Measurements from ENCODE around the gene OPCML. TPM values are rescaled to one million over a fixed set of nuclear protein-coding genes. Genes with fewer than 3 reads are reported as not detected.

Gene OPCML
- total RNA-seq, 2 experiments from 2014 or later, result not detected

GRCh38 chr11:132683602-132684001, 848.7 kb downstream of the OPCML start:
- CTCF ChIA-PET, result no interaction called here
- POLR2A ChIA-PET, result no interaction called here
- Mint-ChIP-seq H3K27ac (no peak overlapping the region), H3K36me3 (ENCODE audit: low read depth) (no peaks in the 10 kb centered on the region), H3K4me1 (peaks cover 8% of the 10 kb centered on the region), H3K27me3 (no peaks in the 10 kb centered on the region), H3K9me3 (peaks cover 3% of the 10 kb centered on the region), H3K4me3 (no peak overlapping the region)
- no peak for DNase-seq

GRCh38 chr11:132681971-132682370, 850.3 kb downstream of the OPCML start:
- POLR2A ChIA-PET, result no interaction called here
- CTCF ChIA-PET, result no interaction called here
- Mint-ChIP-seq H3K9me3 (peaks cover 3% of the 10 kb centered on the region), H3K27me3 (no peaks in the 10 kb centered on the region), H3K4me3 (no peak overlapping the region), H3K4me1 (peaks cover 8% of the 10 kb centered on the region), H3K27ac (no peak overlapping the region), H3K36me3 (ENCODE audit: low read depth) (no peaks in the 10 kb centered on the region)
- no peak for DNase-seq

- peaks cover 3% of the 10 kb centered on the region for H3K9me3 Mint-ChIP-seq
- peaks cover 5% of the 10 kb centered on the region for H3K4me1 Mint-ChIP-seq
- H3K27me3 Mint-ChIP-seq, result no peaks in the 10 kb centered on the region
- H3K4me3 Mint-ChIP-seq, result no peak overlapping the region
- no peak for DNase-seq
- ChIA-PET POLR2A (no interaction called here), CTCF (no interaction called here)
- H3K27ac Mint-ChIP-seq, result no peak overlapping the region
- H3K36me3 Mint-ChIP-seq (ENCODE audit: low read depth), result no peaks in the 10 kb centered on the region
Measured at GRCh38 chr11:132680584-132680983, 851.7 kb downstream of the OPCML start.

- no peak overlapping the region for H3K4me3 Mint-ChIP-seq
- no peaks in the 10 kb centered on the region for H3K27me3 Mint-ChIP-seq
- H3K27ac Mint-ChIP-seq, result no peak overlapping the region
- no peak for DNase-seq
- ChIA-PET CTCF (no interaction called here), POLR2A (no interaction called here)
- H3K4me1 Mint-ChIP-seq, result no peaks in the 10 kb centered on the region
- H3K36me3 Mint-ChIP-seq (ENCODE audit: low read depth), result no peaks in the 10 kb centered on the region
- peaks cover 2% of the 10 kb centered on the region for H3K9me3 Mint-ChIP-seq
Measured at GRCh38 chr11:132674151-132674550, 858.1 kb downstream of the OPCML start.

GRCh38 chr11:132671851-132672370, 860.4 kb downstream of the OPCML start:
- DNase-seq, result no peak
- peaks cover 2% of the 10 kb centered on the region for H3K9me3 Mint-ChIP-seq
- POLR2A ChIA-PET, result no interaction called here
- no peak overlapping the region for H3K27ac Mint-ChIP-seq
- CTCF ChIA-PET, result no interaction called here
- no peak overlapping the region for H3K4me3 Mint-ChIP-seq
- H3K36me3 Mint-ChIP-seq (ENCODE audit: low read depth), result no peaks in the 10 kb centered on the region
- H3K27me3 Mint-ChIP-seq, result no peaks in the 10 kb centered on the region
- no peaks in the 10 kb centered on the region for H3K4me1 Mint-ChIP-seq

GRCh38 chr11:132670921-132671675, 861.2 kb downstream of the OPCML start:
- ChIA-PET POLR2A (no interaction called here), CTCF (no interaction called here)
- no peak overlapping the region for H3K27ac Mint-ChIP-seq
- peaks cover 2% of the 10 kb centered on the region for H3K9me3 Mint-ChIP-seq
- H3K4me1 Mint-ChIP-seq, result no peaks in the 10 kb centered on the region
- no peaks in the 10 kb centered on the region for H3K27me3 Mint-ChIP-seq
- no peaks in the 10 kb centered on the region for H3K36me3 Mint-ChIP-seq (ENCODE audit: low read depth)
- DNase-seq, result no peak
- no peak overlapping the region for H3K4me3 Mint-ChIP-seq

GRCh38 chr11:132669949-132670348, 862.4 kb downstream of the OPCML start:
- no peak overlapping the region for H3K27ac Mint-ChIP-seq
- DNase-seq, result no peak
- peaks cover 4% of the 10 kb centered on the region for H3K9me3 Mint-ChIP-seq
- H3K36me3 Mint-ChIP-seq (ENCODE audit: low read depth), result no peaks in the 10 kb centered on the region
- ChIA-PET CTCF (no interaction called here), POLR2A (no interaction called here)
- no peaks in the 10 kb centered on the region for H3K27me3 Mint-ChIP-seq
- H3K4me3 Mint-ChIP-seq, result no peak overlapping the region
- no peaks in the 10 kb centered on the region for H3K4me1 Mint-ChIP-seq

GRCh38 chr11:132665205-132665604, 867.1 kb downstream of the OPCML start:
- ChIA-PET CTCF (no interaction called here), POLR2A (no interaction called here)
- H3K4me1 Mint-ChIP-seq, result no peaks in the 10 kb centered on the region
- no peak for DNase-seq
- H3K36me3 Mint-ChIP-seq (ENCODE audit: low read depth), result no peaks in the 10 kb centered on the region
- peaks cover 6% of the 10 kb centered on the region for H3K9me3 Mint-ChIP-seq
- no peaks in the 10 kb centered on the region for H3K27me3 Mint-ChIP-seq
- H3K4me3 Mint-ChIP-seq, result no peak overlapping the region
- H3K27ac Mint-ChIP-seq, result no peak overlapping the region

- H3K4me1 Mint-ChIP-seq, result no peaks in the 10 kb centered on the region
- H3K36me3 Mint-ChIP-seq (ENCODE audit: low read depth), result no peaks in the 10 kb centered on the region
- CTCF ChIA-PET, result no interaction called here
- no peaks in the 10 kb centered on the region for H3K9me3 Mint-ChIP-seq
- no peak for DNase-seq
- H3K27ac Mint-ChIP-seq, result no peak overlapping the region
- POLR2A ChIA-PET, result no interaction called here
- H3K27me3 Mint-ChIP-seq, result no peaks in the 10 kb centered on the region
- H3K4me3 Mint-ChIP-seq, result no peak overlapping the region
Measured at GRCh38 chr11:132658696-132659095, 873.6 kb downstream of the OPCML start.

GRCh38 chr11:132658004-132658403, 874.3 kb downstream of the OPCML start:
- H3K27me3 Mint-ChIP-seq, result no peaks in the 10 kb centered on the region

GRCh38 chr11:132655187-132655855, 877.0 kb downstream of the OPCML start:
- CTCF ChIA-PET, result interaction anchor here (0.7 kb wide), 1 partner anchor 9 kb away, joined by 4 read pairs; no protein-coding TSS in a partner anchor
- no peaks in the 10 kb centered on the region for H3K36me3 Mint-ChIP-seq (ENCODE audit: low read depth)
- H3K4me3 Mint-ChIP-seq, result no peak overlapping the region
- no peak for DNase-seq
- H3K27ac Mint-ChIP-seq, result no peak overlapping the region
- no peaks in the 10 kb centered on the region for H3K9me3 Mint-ChIP-seq
- POLR2A ChIA-PET, result no interaction called here
- H3K27me3 Mint-ChIP-seq, result no peaks in the 10 kb centered on the region
- no peaks in the 10 kb centered on the region for H3K4me1 Mint-ChIP-seq

More at GRCh38 chr11:132658004-132658403, 874.3 kb downstream of the OPCML start:
- CTCF ChIA-PET, result no interaction called here
- Mint-ChIP-seq H3K4me1 (no peaks in the 10 kb centered on the region), H3K9me3 (no peaks in the 10 kb centered on the region), H3K27ac (no peak overlapping the region), H3K4me3 (no peak overlapping the region), H3K36me3 (ENCODE audit: low read depth) (no peaks in the 10 kb centered on the region)
- POLR2A ChIA-PET, result no interaction called here
- DNase-seq, result no peak

GRCh38 chr11:132653237-132653636, 879.1 kb downstream of the OPCML start:
- Mint-ChIP-seq H3K4me1 (no peaks in the 10 kb centered on the region), H3K27me3 (no peaks in the 10 kb centered on the region), H3K36me3 (ENCODE audit: low read depth) (no peaks in the 10 kb centered on the region), H3K4me3 (no peak overlapping the region), H3K27ac (no peak overlapping the region), H3K9me3 (no peaks in the 10 kb centered on the region)
- ChIA-PET CTCF (no interaction called here), POLR2A (no interaction called here)
- no peak for DNase-seq

GRCh38 chr11:132650969-132651720, 881.2 kb downstream of the OPCML start:
- no peak overlapping the region for H3K27ac Mint-ChIP-seq
- H3K4me3 Mint-ChIP-seq, result no peak overlapping the region
- no peaks in the 10 kb centered on the region for H3K9me3 Mint-ChIP-seq
- no peaks in the 10 kb centered on the region for H3K27me3 Mint-ChIP-seq
- CTCF ChIA-PET, result no interaction called here
- no peak for DNase-seq
- no peaks in the 10 kb centered on the region for H3K36me3 Mint-ChIP-seq (ENCODE audit: low read depth)
- POLR2A ChIA-PET, result no interaction called here
- no peaks in the 10 kb centered on the region for H3K4me1 Mint-ChIP-seq

All from activated CD4-positive, alpha-beta memory T cell treated with anti-CD3 and anti-CD28 coated beads, Interleukin-2, amount 10 ng/mL, durations not matched to agents 7 days and 5 days (primary cell).